OCI-LY7 (cell line): Measurements from ENCODE around the gene VN1R2. TPM values are rescaled to one million over a fixed set of nuclear protein-coding genes. Genes with fewer than 3 reads are reported as not detected.
"Not testable (repeated sequence)": the region's sequence is repeated elsewhere in the genome, so short reads cannot be mapped to it uniquely, and the experiment has no call there.

Experiments used
- Bru-seq: library from RNA; stranded (reverse); fragments of 400-500 nt; gene quantifications from one replicate; lab custom pipeline; 2021; lab: Mats Ljungman, UMichigan
- BruChase-seq, 2 experiments: library from RNA; stranded (reverse); fragments of 400-500 nt; gene quantifications; one replicate each; lab custom pipeline; 2021; lab: Mats Ljungman, UMichigan
- BruUV-seq: library from RNA; stranded (reverse); fragments of 400-500 nt; replicated peaks from 2 replicates; lab custom pipeline; 2021; lab: Mats Ljungman, UMichigan
- CTCF ChIA-PET: fragments of 300-600 bp; sonication (Branson Sonifier 250); formaldehyde crosslinking; loops from one replicate; lab custom pipeline; 2022; ENCODE audit warnings: antibody characterized with exemption; ENCODE audit not compliant: unreplicated experiment; lab: Charles Lee
- POLR2A ChIA-PET: fragments of 300-600 bp; sonication (Branson Sonifier 250); formaldehyde crosslinking; loops from one replicate; lab custom pipeline; 2022; ENCODE audit warnings: antibody characterized with exemption; lab: Charles Lee
- DNase-seq: peaks from one replicate; pipeline ENCODE4 v3.0.0-alpha.2; 2015; ENCODE audit warnings: low spot score
- H2AFZ ChIP-seq: fragments of 200-600 bp; sonication (generic), shearing (Covaris generic); 2 replicates; pipeline ENCODE4 v1.6.1; 2014; ENCODE audit warnings: mild to moderate bottlenecking, antibody characterized with exemption, low read length, moderate library complexity
- H3K27ac ChIP-seq: fragments of 200-600 bp; sonication (generic); 2 replicates; pipeline ENCODE4 v1.5.1; 2014; ENCODE audit warnings: mixed run types, low read depth, mild to moderate bottlenecking, moderate library complexity, low read length, inconsistent platforms; ENCODE audit not compliant: poor library complexity, severe bottlenecking
- H3K36me3 ChIP-seq: fragments of 200-600 bp; sonication (generic); 2 replicates; pipeline ENCODE4 v1.6.1; 2014; ENCODE audit warnings: mild to moderate bottlenecking, antibody characterized with exemption, low read length, moderate library complexity, mixed read lengths; ENCODE audit not compliant: insufficient read depth
- H3K4me1 ChIP-seq: fragments of 200-600 bp; sonication (generic); 2 replicates; pipeline ENCODE4 v1.5.1; 2014; ENCODE audit warnings: mild to moderate bottlenecking, low read length; ENCODE audit not compliant: insufficient read depth, poor library complexity, severe bottlenecking
- H3K4me2 ChIP-seq: fragments of 200-600 bp; sonication (generic); 2 replicates; pipeline ENCODE4 v1.6.1; 2014; ENCODE audit warnings: mild to moderate bottlenecking, low read length
- H3K4me3 ChIP-seq: fragments of 200-600 bp; sonication (generic); 2 replicates; pipeline ENCODE4 v1.5.1; 2014; ENCODE audit warnings: mild to moderate bottlenecking, low read depth, low read length; ENCODE audit not compliant: poor library complexity, severe bottlenecking
- H3K79me2 ChIP-seq: fragments of 200-600 bp; sonication (generic); 2 replicates; pipeline ENCODE4 v1.6.1; 2016; ENCODE audit warnings: low read depth, mild to moderate bottlenecking, low read length, moderate library complexity, mixed read lengths; ENCODE audit not compliant: insufficient read depth
- H3K9me2 ChIP-seq: fragments of 200-600 bp; sonication (generic); 2 replicates; pipeline ENCODE4 v1.6.1; 2016; ENCODE audit warnings: mild to moderate bottlenecking, low read length, mixed read lengths; ENCODE audit not compliant: insufficient read depth
- H3K9me3 ChIP-seq: fragments of 200-600 bp; sonication (generic); 2 replicates; pipeline ENCODE4 v1.6.1; 2014; ENCODE audit warnings: mild to moderate bottlenecking, mixed run types, low read length, mixed read lengths
- H4K20me1 ChIP-seq: fragments of 200-600 bp; sonication (generic); 2 replicates; pipeline ENCODE4 v1.6.1; 2014; ENCODE audit warnings: mild to moderate bottlenecking, antibody characterized with exemption, low read length, moderate library complexity, mixed read lengths; ENCODE audit not compliant: insufficient read depth
- EZH2phosphoT487 ChIP-seq: fragments of 200-600 bp; sonication (generic); IDR thresholded peaks from 2 replicates; pipeline ENCODE4 v1.6.1; 2018; ENCODE audit warnings: low read depth, borderline replicate concordance, mild to moderate bottlenecking, mixed run types, antibody characterized with exemption, low read length, moderate library complexity, mixed read lengths
- intact Hi-C: fragments of 100-400 bp; cut with micrococcal nuclease; formaldehyde crosslinking; loops from one replicate; pipeline ENCODE4 v1.10.0; 2022; ENCODE audit not compliant: unreplicated experiment
- long read RNA-seq: library from polyadenylated mRNA; stranded (forward); transcript quantifications from one replicate; pipeline ENCODE4 v2.0.0, GENCODE V29; 2022
- total RNA-seq, 2 experiments: library from RNA; depleted of rRNA in 1 of 2; stranded (reverse); fragments of >200 nt in 1 of 2; shearing (Covaris generic) in 1 of 2; gene quantifications; 2 replicates each; pipeline ENCODE4 v1.2.3, GENCODE V29; 2014 to 2022
- TF ChIP-seq, protein P1 (sequence below): fragments of 200-600 bp; sonication (generic); conservative IDR thresholded peaks from 2 replicates; pipeline ENCODE4 v1.5.1; 2014; ENCODE audit warnings: mild to moderate bottlenecking, antibody characterized with exemption, low read length, moderate library complexity, mixed read lengths

The VN1R2 gene, protein sequence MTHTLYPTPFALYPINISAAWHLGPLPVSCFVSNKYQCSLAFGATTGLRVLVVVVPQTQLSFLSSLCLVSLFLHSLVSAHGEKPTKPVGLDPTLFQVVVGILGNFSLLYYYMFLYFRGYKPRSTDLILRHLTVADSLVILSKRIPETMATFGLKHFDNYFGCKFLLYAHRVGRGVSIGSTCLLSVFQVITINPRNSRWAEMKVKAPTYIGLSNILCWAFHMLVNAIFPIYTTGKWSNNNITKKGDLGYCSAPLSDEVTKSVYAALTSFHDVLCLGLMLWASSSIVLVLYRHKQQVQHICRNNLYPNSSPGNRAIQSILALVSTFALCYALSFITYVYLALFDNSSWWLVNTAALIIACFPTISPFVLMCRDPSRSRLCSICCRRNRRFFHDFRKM
- total RNA-seq (2014; rRNA removed; shearing (Covaris generic)) (not detected in 2 replicates), total RNA-seq (2022) (not detected in 2 replicates), Bru-seq, nascent RNA (not detected), BruChase-seq, experiment 1, labeled RNA remaining after a 6-hour chase (not detected), BruChase-seq, experiment 2, labeled RNA remaining after a 2-hour chase (not detected)
- long read RNA-seq = 0 reads

DNA sequence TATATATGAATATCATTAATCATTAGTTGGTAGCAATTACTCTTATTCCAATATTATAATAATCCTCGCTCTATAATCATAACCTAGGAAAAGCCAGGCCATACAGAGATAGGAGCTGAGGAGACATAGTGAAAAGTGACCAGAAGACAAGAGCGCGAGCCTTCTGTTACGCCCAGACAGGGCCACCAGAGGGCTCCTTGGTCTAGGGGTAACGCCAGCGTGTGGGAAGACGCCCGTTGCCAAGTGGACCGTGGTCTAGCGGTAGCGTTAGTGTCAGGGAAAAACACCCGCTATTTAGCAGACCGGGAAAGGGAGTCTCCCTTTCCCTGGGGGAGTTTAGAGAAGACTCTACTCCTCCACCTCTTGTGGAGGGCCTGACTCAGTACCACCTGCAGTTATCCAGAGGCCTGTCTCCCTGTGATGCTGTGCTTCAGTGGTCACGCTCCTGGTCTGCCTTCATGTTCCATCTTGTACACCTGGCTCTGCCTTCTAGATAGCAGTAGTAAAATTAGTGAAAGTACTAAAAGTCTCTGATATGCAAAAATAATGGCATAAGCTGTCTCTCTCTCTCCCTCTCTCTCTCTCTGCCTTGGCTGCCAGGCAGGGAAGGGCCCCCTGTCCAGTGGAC lies at the start of gene VN1R2:
TSS of gene VN1R2 (plus strand) at position 578 of the 628 bp plus-strand sequence. CDS start 84 bp downstream, outside the sequence.
- intact Hi-C loops, CTCF ChIA-PET, BruUV-seq, DNase-seq, H2AFZ ChIP-seq, H3K36me3 ChIP-seq, H3K4me1 ChIP-seq, H3K4me3 ChIP-seq, H3K9me2 ChIP-seq, H3K27ac ChIP-seq, H3K4me2 ChIP-seq, H3K9me3 ChIP-seq, POLR2A ChIA-PET, H4K20me1 ChIP-seq, H3K79me2 ChIP-seq: not testable (repeated sequence)

DNA sequence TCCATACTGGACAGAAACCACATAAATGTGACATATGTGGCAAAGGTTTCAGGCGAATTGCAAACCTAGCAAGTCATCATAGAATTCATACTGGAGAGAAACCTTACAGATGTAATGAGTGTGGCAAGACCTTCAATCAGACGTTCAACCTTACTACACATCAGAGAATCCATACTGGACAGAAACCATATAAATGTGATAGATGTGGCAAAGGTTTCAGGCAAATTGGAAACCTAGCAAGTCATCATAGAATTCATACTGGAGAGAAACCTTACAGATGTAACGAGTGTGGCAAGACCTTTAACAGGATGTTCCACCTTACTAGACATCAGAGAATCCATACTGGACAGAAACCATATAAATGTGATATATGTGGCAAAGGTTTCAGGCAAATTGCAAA lies 46.5 kb upstream of the VN1R2 start:
- DNase-seq, intact Hi-C loops, H3K79me2 ChIP-seq, H3K4me3 ChIP-seq, H4K20me1 ChIP-seq, H3K4me2 ChIP-seq, H3K4me1 ChIP-seq, H3K27ac ChIP-seq, POLR2A ChIA-PET, H3K9me2 ChIP-seq, CTCF ChIA-PET, H2AFZ ChIP-seq: not testable (repeated sequence)
- BruUV-seq = TSS peak; percentile 34
- peaks cover 48% of the 10 kb centered on the region for H3K9me3 ChIP-seq
- H3K36me3 ChIP-seq = peaks cover 49% of the 10 kb centered on the region

DNA sequence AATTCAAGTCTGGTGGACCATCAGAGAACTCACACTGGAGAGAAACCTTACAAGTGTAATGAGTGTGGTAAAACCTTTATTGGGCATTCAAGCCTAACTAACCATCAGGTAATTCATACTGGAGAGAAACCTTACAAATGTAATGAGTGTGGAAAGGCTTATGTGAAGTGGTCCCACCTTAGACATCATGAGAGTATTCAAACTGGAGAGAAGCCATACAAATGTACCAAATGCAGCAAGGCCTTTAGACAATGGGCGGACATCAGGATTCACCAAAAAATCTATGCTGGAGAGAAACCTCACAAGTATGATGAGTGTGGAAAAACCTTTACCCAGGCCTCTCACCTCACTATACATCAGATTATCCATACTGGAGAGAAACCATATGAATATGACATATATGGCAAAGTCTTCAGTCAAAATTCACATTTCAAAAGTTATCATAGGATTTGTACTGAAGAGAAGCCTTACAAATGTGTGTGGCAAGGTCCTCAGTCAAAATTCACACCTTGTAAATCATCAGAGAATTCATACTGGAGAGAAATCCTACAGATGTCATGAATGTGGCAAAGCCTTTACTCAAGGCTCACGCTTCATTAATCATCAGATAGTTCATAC lies 45.3 kb upstream of the VN1R2 start:
- Histone ChIP-seq H3K9me2 (no peaks in the 10 kb centered on the region), H3K4me1 (no peaks in the 10 kb centered on the region), H4K20me1 (no peaks in the 10 kb centered on the region), H3K79me2 (no peaks in the 10 kb centered on the region), H3K4me3 (no peak overlapping the region), H3K27ac (no peak overlapping the region), H3K4me2 (no peak overlapping the region), H2AFZ (no peak overlapping the region), H3K36me3 (peaks cover 48% of the 10 kb centered on the region), H3K9me3 (peaks cover 52% of the 10 kb centered on the region)
- DNase-seq = no peak
- no peak for TF ChIP-seq EZH2phosphoT487
- TF ChIP-seq, protein P1, sequence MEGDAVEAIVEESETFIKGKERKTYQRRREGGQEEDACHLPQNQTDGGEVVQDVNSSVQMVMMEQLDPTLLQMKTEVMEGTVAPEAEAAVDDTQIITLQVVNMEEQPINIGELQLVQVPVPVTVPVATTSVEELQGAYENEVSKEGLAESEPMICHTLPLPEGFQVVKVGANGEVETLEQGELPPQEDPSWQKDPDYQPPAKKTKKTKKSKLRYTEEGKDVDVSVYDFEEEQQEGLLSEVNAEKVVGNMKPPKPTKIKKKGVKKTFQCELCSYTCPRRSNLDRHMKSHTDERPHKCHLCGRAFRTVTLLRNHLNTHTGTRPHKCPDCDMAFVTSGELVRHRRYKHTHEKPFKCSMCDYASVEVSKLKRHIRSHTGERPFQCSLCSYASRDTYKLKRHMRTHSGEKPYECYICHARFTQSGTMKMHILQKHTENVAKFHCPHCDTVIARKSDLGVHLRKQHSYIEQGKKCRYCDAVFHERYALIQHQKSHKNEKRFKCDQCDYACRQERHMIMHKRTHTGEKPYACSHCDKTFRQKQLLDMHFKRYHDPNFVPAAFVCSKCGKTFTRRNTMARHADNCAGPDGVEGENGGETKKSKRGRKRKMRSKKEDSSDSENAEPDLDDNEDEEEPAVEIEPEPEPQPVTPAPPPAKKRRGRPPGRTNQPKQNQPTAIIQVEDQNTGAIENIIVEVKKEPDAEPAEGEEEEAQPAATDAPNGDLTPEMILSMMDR = no peak
- ChIA-PET CTCF (no interaction called here), POLR2A (no interaction called here)
- intact Hi-C loops = no loop called here
- no TSS peak for BruUV-seq

DNA sequence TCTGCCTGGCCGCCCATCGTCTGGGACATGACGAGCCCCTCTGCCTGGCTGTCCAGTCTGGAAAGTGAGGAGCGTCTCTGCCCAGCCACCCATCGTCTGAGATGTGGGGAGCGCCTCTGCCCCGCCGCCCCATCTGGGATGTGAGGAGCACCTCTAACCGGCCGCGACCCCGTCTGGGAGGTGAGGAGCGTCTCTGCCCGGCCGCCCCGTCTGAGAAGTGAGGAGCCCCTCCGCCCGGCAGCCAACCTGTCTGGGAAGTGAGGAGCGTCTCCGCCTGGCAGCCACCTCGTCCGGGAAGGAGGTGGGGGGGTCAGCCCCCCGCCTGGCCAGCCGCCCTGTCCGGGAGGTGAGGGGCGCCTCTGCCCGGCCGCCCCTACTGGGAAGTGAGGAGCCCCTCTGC lies 35.4 kb upstream of the VN1R2 start:
- H3K79me2 ChIP-seq, CTCF ChIA-PET, H3K9me3 ChIP-seq, H4K20me1 ChIP-seq, H3K36me3 ChIP-seq, POLR2A ChIA-PET, DNase-seq, H3K9me2 ChIP-seq, H3K4me1 ChIP-seq, H3K4me2 ChIP-seq, BruUV-seq, intact Hi-C loops, H3K4me3 ChIP-seq, H2AFZ ChIP-seq, H3K27ac ChIP-seq: not testable (repeated sequence)
